ENCODE data around the gene UBL3. TPM values are rescaled to one million over a fixed set of nuclear protein-coding genes. Genes with fewer than 3 reads are reported as not detected.

UBL3 gene
- total and polyA plus RNA-seq, 2 of the 8 experiments (the other 6 are each of a cell fraction or from before 2014, with no cell fraction given) = 5.3 to 16.1 TPM

DNA sequence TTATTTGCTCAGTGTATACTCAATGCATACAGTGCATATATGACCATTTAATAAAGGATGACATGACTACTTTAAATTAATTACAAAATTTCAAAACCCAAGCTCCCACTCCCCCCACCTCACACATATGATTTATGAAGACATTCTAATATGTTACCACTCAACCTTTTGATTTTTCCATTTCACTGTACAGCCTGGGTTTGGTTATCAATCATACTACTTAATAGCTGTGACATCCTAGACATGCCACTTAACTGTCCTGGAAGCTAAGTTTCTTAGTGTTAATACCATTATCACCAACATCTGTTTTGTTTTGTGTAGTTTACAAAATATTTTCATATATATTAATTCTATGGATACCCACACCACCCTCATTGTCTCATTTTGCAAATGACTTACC, 42.2 kb downstream of the UBL3 start:
- H3K27ac ChIP-seq (ENCODE audit: low read depth, low read length) = no peak overlapping the region
- no peak overlapping the region for H3K14ac ChIP-seq (ENCODE audit: insufficient read length)
- no peak overlapping the region for H2BK5ac ChIP-seq (ENCODE audit: low read depth, low read length)
- ChIA-PET POLR2A (ENCODE audit: partially characterized antibody) (interaction anchor here (1.3 kb wide), 1 partner anchor 9 kb away, joined by 3 read pairs; no protein-coding TSS in a partner anchor), CTCF (ENCODE audit: partially characterized antibody) (interaction anchor here (0.7 to 1.4 kb wide), 2 partner anchors 16 to 306 kb away, joined by 3 to 6 read pairs; no protein-coding TSS in a partner anchor)
- no peak overlapping the region for H3K56ac ChIP-seq (replicated peaks; ENCODE audit: insufficient read length, low read depth, low read length)
- no peaks in the 10 kb centered on the region for H3K36me3 ChIP-seq (ENCODE audit: control insufficient read depth in 2 of 4, insufficient read depth in 4 of 4, low read length in 3 of 4)
- H4K5ac ChIP-seq (ENCODE audit: insufficient read length, low read depth, low read length) = no peak overlapping the region
- TF ChIP-seq JUN (IDR thresholded peaks at IDR 0.05; ENCODE audit: low read depth, low read length) = no peak
- TF ChIP-seq SUZ12 (IDR thresholded peaks at IDR 0.05; ENCODE audit: low read length) = no peak
- TF ChIP-seq, protein P1, sequence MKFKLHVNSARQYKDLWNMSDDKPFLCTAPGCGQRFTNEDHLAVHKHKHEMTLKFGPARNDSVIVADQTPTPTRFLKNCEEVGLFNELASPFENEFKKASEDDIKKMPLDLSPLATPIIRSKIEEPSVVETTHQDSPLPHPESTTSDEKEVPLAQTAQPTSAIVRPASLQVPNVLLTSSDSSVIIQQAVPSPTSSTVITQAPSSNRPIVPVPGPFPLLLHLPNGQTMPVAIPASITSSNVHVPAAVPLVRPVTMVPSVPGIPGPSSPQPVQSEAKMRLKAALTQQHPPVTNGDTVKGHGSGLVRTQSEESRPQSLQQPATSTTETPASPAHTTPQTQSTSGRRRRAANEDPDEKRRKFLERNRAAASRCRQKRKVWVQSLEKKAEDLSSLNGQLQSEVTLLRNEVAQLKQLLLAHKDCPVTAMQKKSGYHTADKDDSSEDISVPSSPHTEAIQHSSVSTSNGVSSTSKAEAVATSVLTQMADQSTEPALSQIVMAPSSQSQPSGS (IDR thresholded peaks at IDR 0.05; ENCODE audit: low read length) = no peak
- no peak for TF ChIP-seq RFX5 (IDR thresholded peaks at IDR 0.05; ENCODE audit: borderline replicate concordance, low read depth, low read length)
- no peak for TF ChIP-seq RXRA (IDR thresholded peaks at IDR 0.05; ENCODE audit: insufficient read depth, low read depth, low read length)
- TF ChIP-seq, protein P2, sequence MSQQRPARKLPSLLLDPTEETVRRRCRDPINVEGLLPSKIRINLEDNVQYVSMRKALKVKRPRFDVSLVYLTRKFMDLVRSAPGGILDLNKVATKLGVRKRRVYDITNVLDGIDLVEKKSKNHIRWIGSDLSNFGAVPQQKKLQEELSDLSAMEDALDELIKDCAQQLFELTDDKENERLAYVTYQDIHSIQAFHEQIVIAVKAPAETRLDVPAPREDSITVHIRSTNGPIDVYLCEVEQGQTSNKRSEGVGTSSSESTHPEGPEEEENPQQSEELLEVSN (IDR thresholded peaks at IDR 0.05) = no peak
- no peak for TF ChIP-seq POLR2A (IDR thresholded peaks at IDR 0.05; ENCODE audit: control extremely low read depth in 1 of 2, low read depth in 2 of 2, low read length in 2 of 2)
- TF ChIP-seq JUND (IDR thresholded peaks at IDR 0.05; ENCODE audit: low read length) = no peak
- TF ChIP-seq TEAD4 (IDR thresholded peaks at IDR 0.05; ENCODE audit: low read depth, low read length) = no peak
- no peak for DNase-seq (ENCODE audit: low read depth in 1 of 2, low spot score in 2 of 2)
- peaks cover 0 to 4% of the 10 kb centered on the region in 2 experiments for H4K20me1 ChIP-seq (replicated peaks in 1 of 2; ENCODE audit: control insufficient read depth in 1 of 2, insufficient read depth in 2 of 2, low read length in 2 of 2)
- no peaks in the 10 kb centered on the region for H3K79me1 ChIP-seq (ENCODE audit: low read depth, low read length)
- no peak overlapping the region for H3K4me2 ChIP-seq (ENCODE audit: insufficient read depth in 1 of 2, low read depth in 2 of 2, low read length in 2 of 2)
- H3K18ac ChIP-seq (ENCODE audit: extremely low read depth, low read length) = no peak overlapping the region
- H2AK5ac ChIP-seq (ENCODE audit: low read depth, low read length) = no peak overlapping the region
- H2BK120ac ChIP-seq (replicated peaks; ENCODE audit: low read depth, low read length) = no peak overlapping the region
- no peaks in the 10 kb centered on the region for H3K4me1 ChIP-seq (replicated peaks in 1 of 4; ENCODE audit: control insufficient read depth in 3 of 4, insufficient read depth in 4 of 4, low read length in 3 of 4)
- no peaks in the 10 kb centered on the region for H3K27me3 ChIP-seq (replicated peaks in 1 of 4; ENCODE audit: control insufficient read depth in 3 of 4, extremely low read depth in 1 of 4, insufficient read depth in 3 of 4, low read length in 3 of 4)
- no peak overlapping the region for H4K91ac ChIP-seq (replicated peaks; ENCODE audit: insufficient read length, low read length)
- no peak overlapping the region for H2AFZ ChIP-seq (ENCODE audit: low read length)
- H2BK12ac ChIP-seq (ENCODE audit: low read depth, low read length) = no peak overlapping the region
- no peak overlapping the region for H3K23ac ChIP-seq (ENCODE audit: insufficient read length)
- no peak for FAIRE-seq
- H2BK15ac ChIP-seq (ENCODE audit: low read length) = no peak overlapping the region
- peaks cover 0 to 76% of the 10 kb centered on the region in 2 experiments; a peak in 2 of 4 replicates for H3K79me2 ChIP-seq (ENCODE audit: control insufficient read depth in 1 of 2, insufficient read depth in 2 of 2, low read length in 2 of 2)
- H3K4ac ChIP-seq (replicated peaks; ENCODE audit: insufficient read length, low read depth, low read length) = no peak overlapping the region
- H4K8ac ChIP-seq (ENCODE audit: extremely low read depth, insufficient read depth, low read length) = no peak overlapping the region
- H2BK20ac ChIP-seq (ENCODE audit: low read length) = no peak overlapping the region
- H3K23me2 ChIP-seq (ENCODE audit: low read depth, low read length) = no peaks in the 10 kb centered on the region
- H3K4me3 ChIP-seq (ENCODE audit: extremely low read depth in 1 of 4, insufficient read depth in 2 of 4, low read depth in 3 of 4, low read length in 4 of 4) = no peak overlapping the region
- H3K9me3 ChIP-seq (ENCODE audit: insufficient read depth in 2 of 2, low read depth in 1 of 2, low read length in 1 of 2) = no peaks in the 10 kb centered on the region
- H3K9ac ChIP-seq (replicated peaks in 1 of 4; ENCODE audit: extremely low read depth in 1 of 4, low read depth in 3 of 4, low read length in 3 of 4) = no peak overlapping the region
